T-helper 2 cell (primary cell): ENCODE measurements around the gene EEF2K.

ENCODE experiments used
- DNase-seq, 5 experiments: peaks; one replicate each; pipeline versions ENCODE4 v3.0.0 to v3.0.0-alpha.2; 2012 to 2022

EEF2K gene

GRCh38 chr16:22320572-22321339 lies 114.7 kb downstream of the EEF2K start:
- no peak for DNase-seq

- peak; percentile 47 to 86 (median 56) for DNase-seq
These were observed 115.4 kb downstream of the EEF2K start for GRCh38 chr16:22321340-22322001.

GRCh38 chr16:22322021-22322471 lies 116.0 kb downstream of the EEF2K start:
- no peak for DNase-seq

- no peak for DNase-seq
These were observed 116.7 kb downstream of the EEF2K start for GRCh38 chr16:22322741-22323140.

- no peak for DNase-seq
These were observed 117.3 kb downstream of the EEF2K start for GRCh38 chr16:22323173-22323958.

GRCh38 chr16:22323959-22324786 lies 118.1 kb downstream of the EEF2K start:
- DNase-seq, result no peak

GRCh38 chr16:22324787-22325597 lies 118.9 kb downstream of the EEF2K start:
- DNase-seq, result no peak

- DNase-seq, result no peak
These were observed 119.7 kb downstream of the EEF2K start for GRCh38 chr16:22325598-22326368.

GRCh38 chr16:22326369-22326652 lies 120.2 kb downstream of the EEF2K start:
- no peak for DNase-seq

GRCh38 chr16:22326771-22327445 lies 120.8 kb downstream of the EEF2K start:
- DNase-seq, result no peak

- no peak for DNase-seq
These were observed 121.3 kb downstream of the EEF2K start for GRCh38 chr16:22327446-22327775.

- no peak for DNase-seq
These were observed 122.1 kb downstream of the EEF2K start for GRCh38 chr16:22328081-22328725.

- DNase-seq, result no peak
These were observed 123.2 kb downstream of the EEF2K start for GRCh38 chr16:22329199-22329695.

- no peak for DNase-seq
These were observed 124.2 kb downstream of the EEF2K start for GRCh38 chr16:22330326-22330725.

- no peak for DNase-seq
These were observed 127.4 kb downstream of the EEF2K start for GRCh38 chr16:22333457-22333994.

- no peak for DNase-seq
These were observed 129.7 kb downstream of the EEF2K start for GRCh38 chr16:22335668-22336246.

GRCh38 chr16:22336581-22336980 lies 130.5 kb downstream of the EEF2K start:
- DNase-seq, result no peak

- DNase-seq, result no peak
These were observed 131.0 kb downstream of the EEF2K start for GRCh38 chr16:22337045-22337444.
